HK-2 (cell line): Measurements from ENCODE around the gene NEAT1.

Experiments
- DNase-seq: peaks from one replicate; pipeline ENCODE4 v3.0.0-alpha.2; 2018; ENCODE audit not compliant: unreplicated experiment

Gene NEAT1

GRCh38 chr11:65479184-65480145 is 56.9 kb downstream of the NEAT1 start:
- DNase-seq, result peak; percentile 46

DNA sequence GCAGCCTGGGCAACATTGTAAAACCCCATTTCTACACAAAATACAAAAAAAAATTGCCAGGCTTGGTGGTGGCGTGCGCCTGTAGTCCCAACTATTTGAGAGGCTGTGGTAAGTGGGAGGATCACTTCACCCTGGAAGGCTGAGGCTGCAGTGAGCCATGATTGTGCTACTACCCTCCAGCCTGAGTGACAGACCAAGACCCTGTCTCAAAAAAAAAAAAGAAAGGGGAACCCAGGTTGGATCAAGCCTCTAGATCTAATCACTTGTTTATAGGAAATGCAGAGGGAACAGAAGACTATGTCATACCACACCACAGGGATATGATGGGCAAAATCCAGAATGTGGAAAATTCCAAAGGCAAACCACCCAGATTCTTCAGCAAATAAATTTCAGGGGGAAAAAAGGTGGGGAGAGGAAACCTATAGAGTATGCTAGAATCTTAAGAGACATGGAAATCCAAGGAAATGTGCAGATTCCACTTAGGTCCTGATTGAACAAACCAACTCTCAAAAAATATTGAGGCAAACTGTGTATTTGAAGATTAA is 59.8 kb downstream of the NEAT1 start:
- DNase-seq, result no peak

DNA sequence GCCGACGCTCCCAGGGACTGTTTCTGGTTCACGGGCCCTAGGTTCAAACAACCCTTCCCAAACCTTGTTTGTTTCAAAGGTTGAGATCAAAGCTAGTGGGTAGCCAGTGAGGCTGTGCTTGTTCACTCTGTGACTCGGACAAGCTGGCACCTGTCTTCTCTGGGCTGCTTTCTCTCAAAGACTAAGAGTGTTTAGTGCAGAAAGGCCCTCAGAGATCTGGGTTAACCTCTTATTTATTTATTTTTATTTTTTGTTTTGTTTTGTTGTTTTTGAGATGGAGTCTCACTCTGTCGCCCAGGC is 63.3 kb downstream of the NEAT1 start:
- no peak for DNase-seq

GRCh38 chr11:65486570-65487466 is 64.2 kb downstream of the NEAT1 start:
- DNase-seq, result no peak

GRCh38 chr11:65487467-65488272 is 65.1 kb downstream of the NEAT1 start:
- peak; percentile 94 for DNase-seq

- DNase-seq, result peak; percentile 50
These were observed 65.9 kb downstream of the NEAT1 start for GRCh38 chr11:65488273-65489034.

- DNase-seq, result peak; percentile 89
These were observed 66.6 kb downstream of the NEAT1 start for GRCh38 chr11:65489035-65489705.

DNA sequence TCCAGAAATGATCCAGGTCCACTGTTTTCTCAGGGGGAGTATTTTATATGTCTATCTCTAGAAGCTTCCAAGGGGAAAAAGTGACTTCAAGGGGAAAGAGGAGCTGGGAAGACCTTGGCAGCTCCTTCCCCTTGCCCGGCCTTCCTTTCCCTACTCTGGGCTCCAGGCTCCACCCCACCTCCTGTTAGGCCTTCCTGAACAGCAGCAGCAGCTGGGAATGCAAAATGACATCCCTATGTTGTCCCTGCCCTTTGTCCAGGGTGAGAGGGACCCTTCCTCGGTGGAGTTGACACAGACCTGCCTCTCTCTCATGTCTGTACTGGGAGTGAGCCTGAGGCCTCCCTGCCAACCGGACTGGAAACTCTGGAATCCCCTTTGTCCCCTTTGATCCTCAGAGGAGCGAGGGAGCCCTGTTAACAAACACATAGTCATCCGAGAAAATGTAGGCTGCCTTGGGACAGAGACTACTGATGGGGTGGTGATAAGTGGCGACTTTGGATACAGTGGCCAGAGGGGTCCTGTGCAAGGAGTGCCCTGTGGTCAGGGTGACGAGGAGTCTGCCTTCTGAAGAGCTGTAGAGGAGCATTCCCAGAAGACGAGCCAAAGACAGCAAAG is 67.2 kb downstream of the NEAT1 start:
- peak; percentile 51 for DNase-seq

GRCh38 chr11:65491163-65491465 is 68.5 kb downstream of the NEAT1 start:
- peak; percentile 20 for DNase-seq

- DNase-seq, result peak; percentile 84
These were observed 69.2 kb downstream of the NEAT1 start for GRCh38 chr11:65491614-65492386.

- no peak for DNase-seq
These were observed 69.7 kb downstream of the NEAT1 start for GRCh38 chr11:65492387-65492636.

DNA sequence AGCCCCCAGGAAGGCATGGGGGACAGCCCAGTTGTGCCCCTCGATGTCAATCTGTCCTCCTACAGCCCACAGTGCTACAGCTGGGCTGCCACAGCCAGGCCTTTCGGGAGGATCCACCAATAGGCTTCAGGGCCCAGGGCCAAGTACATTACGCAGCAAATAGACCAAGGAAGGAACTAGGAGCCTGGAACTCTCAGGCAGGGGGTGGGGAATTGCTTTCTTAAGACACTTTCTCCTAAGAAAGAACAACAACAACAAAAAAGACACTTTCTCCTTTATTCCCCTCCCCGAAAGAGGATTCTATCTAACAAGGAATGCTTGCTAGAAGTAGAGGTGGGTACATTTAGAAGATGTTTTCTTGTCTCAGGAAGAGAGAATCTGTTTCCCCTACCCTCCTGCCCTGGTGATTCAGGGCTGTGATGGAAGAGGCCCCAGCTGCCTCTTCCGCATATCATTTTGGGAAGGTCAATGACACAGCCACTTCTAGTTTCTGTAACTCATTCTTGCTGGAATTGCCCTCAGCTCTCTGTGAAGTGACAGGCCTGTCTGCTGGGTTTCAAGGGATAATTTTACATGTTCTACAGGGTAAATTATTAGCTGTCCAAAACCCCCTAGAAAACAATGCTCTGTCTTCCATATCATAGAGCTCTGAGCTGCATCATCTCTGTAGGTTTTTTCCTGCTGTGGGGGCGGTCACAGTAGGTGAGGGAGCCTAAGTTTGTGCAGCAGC is 70.2 kb downstream of the NEAT1 start:
- peak; percentile 66 for DNase-seq

DNA sequence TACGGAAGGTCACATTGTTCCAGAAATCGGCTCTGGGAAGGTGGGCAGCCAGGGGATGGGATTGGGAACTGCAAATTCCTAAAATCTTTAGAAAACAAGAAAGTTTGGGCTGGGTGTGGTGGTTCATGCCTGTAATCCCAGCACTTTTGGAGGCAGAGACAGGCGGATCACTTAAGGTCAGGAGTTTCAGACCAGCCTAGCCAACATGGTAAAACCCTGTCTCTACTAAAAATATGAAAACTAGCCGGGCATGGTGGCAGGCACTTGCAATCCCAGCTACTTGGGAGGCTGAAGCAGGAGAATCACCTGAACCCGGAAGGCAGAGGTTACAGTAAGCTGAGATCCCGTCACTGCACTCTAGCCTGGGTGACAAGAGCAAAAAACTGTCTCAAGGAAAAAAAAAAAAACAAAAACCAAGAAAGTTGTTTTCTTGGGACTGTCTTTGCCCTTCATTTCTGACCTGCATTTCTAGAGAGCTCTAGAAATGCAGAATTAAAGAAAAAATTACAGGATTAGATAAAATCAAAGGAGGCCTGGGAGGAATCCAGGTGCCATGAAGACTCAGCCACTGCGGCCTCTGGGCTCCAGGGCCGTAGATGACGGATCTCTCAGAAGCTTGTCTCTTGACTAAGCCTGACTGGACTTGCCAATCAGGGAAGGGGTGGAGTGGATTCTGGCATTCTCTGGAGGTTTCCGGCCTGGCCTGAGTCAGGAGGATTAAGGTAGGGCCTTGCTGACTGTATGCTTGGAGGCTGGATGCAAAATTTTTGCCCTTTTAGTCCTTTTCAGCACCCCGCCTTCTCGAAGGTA is 71.0 kb downstream of the NEAT1 start:
- peak; percentile 88 for DNase-seq
